ENCODE data around the gene MLN.

MLN gene

GRCh38 chr6:33803571-33804053 is at the start of gene MLN:
Gene MLN (minus strand): TSS chr6:33804003. CDS start chr6:33801163, 2,840 bp downstream.
- no peak for DNase-seq

- no peak for DNase-seq
Observed at GRCh38 chr6:33853026-33853425, 49.2 kb upstream of the MLN start.

GRCh38 chr6:33851959-33852358 is 48.2 kb upstream of the MLN start:
- DNase-seq = no peak

GRCh38 chr6:33850869-33851541 is 47.2 kb upstream of the MLN start:
- DNase-seq = no peak

- DNase-seq = no peak
Observed at GRCh38 chr6:33850296-33850695, 46.5 kb upstream of the MLN start.

- no peak for DNase-seq
Observed at GRCh38 chr6:33849500-33850075, 45.8 kb upstream of the MLN start.

- no peak for DNase-seq
Observed at GRCh38 chr6:33848484-33848883, 44.7 kb upstream of the MLN start.

GRCh38 chr6:33847867-33848266 is 44.1 kb upstream of the MLN start:
- DNase-seq = no peak

GRCh38 chr6:33847078-33847477 is 43.3 kb upstream of the MLN start:
- DNase-seq = no peak

- no peak for DNase-seq
Observed at GRCh38 chr6:33846226-33846625, 42.4 kb upstream of the MLN start.

- no peak for DNase-seq
Observed at GRCh38 chr6:33845031-33845745, 41.4 kb upstream of the MLN start.

GRCh38 chr6:33843131-33844121 is 39.6 kb upstream of the MLN start:
- no peak for DNase-seq

- no peak for DNase-seq
Observed at GRCh38 chr6:33841868-33842267, 38.1 kb upstream of the MLN start.

GRCh38 chr6:33841070-33841469 is 37.3 kb upstream of the MLN start:
- DNase-seq = no peak

GRCh38 chr6:33840048-33840926 is 36.5 kb upstream of the MLN start:
- DNase-seq = no peak

- no peak for DNase-seq
Observed at GRCh38 chr6:33839399-33840047, 35.7 kb upstream of the MLN start.

- no peak for DNase-seq
Observed at GRCh38 chr6:33838983-33839382, 35.2 kb upstream of the MLN start.

- DNase-seq = no peak
Observed at GRCh38 chr6:33837971-33838665, 34.3 kb upstream of the MLN start.

GRCh38 chr6:33836806-33837469 is 33.1 kb upstream of the MLN start:
- DNase-seq = no peak

Measured in NCI-H1105 treated with DMSO at 0.1 percent for 48 hours (cell line).